Activated T-cell treated with anti-CD3 and anti-CD28 coated beads for 1 hour (primary cell): ENCODE measurements around the gene HDAC4.

Source experiments
- DNase-seq: peaks from one replicate; pipeline ENCODE4 v3.0.0-alpha.2; 2020; ENCODE audit warnings: low read depth

HDAC4 gene

GRCh38 chr2:239065537-239065936, 335.3 kb downstream of the HDAC4 start:
- DNase-seq: no peak

- DNase-seq: no peak
Measured at GRCh38 chr2:239064891-239065290, 335.9 kb downstream of the HDAC4 start.

- DNase-seq: no peak
Measured at GRCh38 chr2:239064253-239064652, 336.6 kb downstream of the HDAC4 start.

GRCh38 chr2:239062743-239063142, 338.1 kb downstream of the HDAC4 start:
- DNase-seq: no peak

- no peak for DNase-seq
Measured at GRCh38 chr2:239061824-239062570, 338.8 kb downstream of the HDAC4 start.

- DNase-seq: no peak
Measured at GRCh38 chr2:239061121-239061666, 339.6 kb downstream of the HDAC4 start.

GRCh38 chr2:239060676-239061075, 340.1 kb downstream of the HDAC4 start:
- no peak for DNase-seq

- DNase-seq: no peak
Measured at GRCh38 chr2:239059854-239060253, 341.0 kb downstream of the HDAC4 start.

- DNase-seq: no peak
Measured at GRCh38 chr2:239058766-239059165, 342.1 kb downstream of the HDAC4 start.

- DNase-seq: no peak
Measured at GRCh38 chr2:239057533-239057932, 343.3 kb downstream of the HDAC4 start.

GRCh38 chr2:239056611-239057010, 344.2 kb downstream of the HDAC4 start:
- DNase-seq: no peak

- no peak for DNase-seq
Measured at GRCh38 chr2:239055756-239056493, 344.9 kb downstream of the HDAC4 start.

- DNase-seq: no peak
Measured at GRCh38 chr2:239054921-239055320, 345.9 kb downstream of the HDAC4 start.

- no peak for DNase-seq
Measured at GRCh38 chr2:239053801-239054503, 346.9 kb downstream of the HDAC4 start.

GRCh38 chr2:239052798-239053665, 347.8 kb downstream of the HDAC4 start:
- no peak for DNase-seq

- no peak for DNase-seq
Measured at GRCh38 chr2:239051891-239052445, 348.9 kb downstream of the HDAC4 start.

- DNase-seq: no peak
Measured at GRCh38 chr2:239050252-239050649, 350.6 kb downstream of the HDAC4 start.

GRCh38 chr2:239049421-239050251, 351.2 kb downstream of the HDAC4 start:
- DNase-seq: no peak

GRCh38 chr2:239048736-239049135, 352.1 kb downstream of the HDAC4 start:
- no peak for DNase-seq

- no peak for DNase-seq
Measured at GRCh38 chr2:239047861-239048260, 353.0 kb downstream of the HDAC4 start.
